ENCODE results near the gene KIAA0753.

KIAA0753 gene

DNA sequence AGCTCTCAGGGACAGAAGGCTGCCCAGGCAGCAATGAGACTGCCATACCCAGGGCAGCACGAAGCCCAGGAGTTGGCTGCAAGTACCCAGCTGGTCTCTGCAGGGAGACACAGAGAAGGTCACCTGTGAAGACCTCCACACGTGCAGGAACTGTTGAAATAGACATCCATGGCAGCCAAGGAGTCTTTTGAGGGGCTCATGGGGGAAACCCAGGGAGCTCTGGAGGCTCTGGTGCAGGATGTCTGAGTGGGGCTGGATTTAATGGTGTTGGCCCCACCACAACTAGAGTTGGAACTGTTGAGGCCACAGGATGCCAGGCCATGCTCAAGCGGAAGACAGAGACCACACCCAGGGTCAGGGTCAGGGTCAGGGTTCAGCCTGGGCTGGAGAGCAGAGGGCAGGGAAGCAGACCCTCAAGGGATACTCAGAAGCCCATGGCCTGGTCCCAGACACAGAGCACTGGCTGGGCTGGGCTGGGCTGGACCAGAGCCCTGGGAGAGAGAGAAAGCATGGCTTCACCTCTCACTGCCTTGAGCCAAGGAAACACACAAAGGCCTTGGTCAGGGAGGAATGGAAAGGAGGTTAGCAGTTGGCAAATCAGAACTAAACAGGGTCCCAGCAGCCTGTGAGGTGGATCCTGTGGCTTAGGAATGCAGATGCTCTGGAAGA is 105.5 kb downstream of the KIAA0753 start:
- no peak for TF ChIP-seq CTCF (IDR thresholded peaks at IDR 0.05; ENCODE audit: low read depth, low read length)
- H3K27me3 ChIP-seq, result no peaks in the 10 kb centered on the region
- H3K4me3 ChIP-seq (ENCODE audit: low read depth, low read length), result no peak overlapping the region

DNA sequence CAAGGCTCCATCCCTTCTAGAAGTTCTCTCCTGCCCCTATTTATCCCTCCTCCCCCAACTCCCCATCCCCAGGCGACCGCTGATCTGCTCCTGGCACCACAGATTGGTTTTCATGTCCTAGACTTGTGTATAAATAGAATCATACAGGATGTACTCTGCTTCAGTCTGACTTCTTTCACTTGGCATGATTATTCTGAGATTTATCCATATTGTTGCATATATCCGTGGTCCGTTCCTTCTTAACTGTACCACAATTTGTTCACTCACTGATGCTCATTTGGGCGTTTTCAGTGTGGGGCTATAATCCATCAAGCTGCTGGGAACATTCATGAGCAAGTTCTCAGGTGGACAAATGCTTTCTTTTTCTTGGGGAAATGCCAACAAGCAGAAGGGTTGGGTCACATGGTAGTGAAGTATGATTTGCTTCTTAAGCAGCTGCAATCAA is 108.0 kb downstream of the KIAA0753 start:
- Histone ChIP-seq H3K9me3 (no peaks in the 10 kb centered on the region), H3K4me3 (ENCODE audit: low read depth, low read length) (no peak overlapping the region), H3K27me3 (no peaks in the 10 kb centered on the region), H3K4me1 (no peaks in the 10 kb centered on the region), H3K36me3 (no peaks in the 10 kb centered on the region)
- TF ChIP-seq CTCF (IDR thresholded peaks at IDR 0.05; ENCODE audit: low read depth, low read length), result no peak
- DNase-seq, result no peak

More for the DNA sequence above, 105.5 kb downstream of the KIAA0753 start:
- H3K9me3 ChIP-seq, result no peaks in the 10 kb centered on the region
- DNase-seq, result no peak
- H3K36me3 ChIP-seq, result no peaks in the 10 kb centered on the region
- no peaks in the 10 kb centered on the region for H3K4me1 ChIP-seq

DNA sequence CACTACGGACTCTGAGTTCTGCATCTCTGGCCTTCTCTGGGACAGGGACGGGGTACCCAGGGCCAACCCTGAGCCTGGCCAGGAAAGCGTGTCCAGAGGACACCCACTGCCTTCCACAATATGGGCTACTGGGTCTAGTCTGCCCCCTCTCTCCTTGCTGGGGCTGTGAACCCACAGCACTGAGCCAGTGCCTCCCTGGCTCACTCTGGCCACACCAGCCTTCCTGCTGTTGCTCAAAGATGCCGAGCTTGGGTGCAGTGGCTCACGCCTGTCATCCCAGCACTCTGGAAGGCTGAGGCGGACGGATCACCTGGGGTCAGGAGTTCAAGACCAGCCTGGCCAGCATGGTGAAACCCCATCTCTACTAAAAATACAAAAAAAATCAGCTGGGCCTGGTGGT is 108.9 kb downstream of the KIAA0753 start:
- no peak for TF ChIP-seq CTCF (IDR thresholded peaks at IDR 0.05; ENCODE audit: low read depth, low read length)
- Histone ChIP-seq H3K27me3 (no peaks in the 10 kb centered on the region), H3K9me3 (no peaks in the 10 kb centered on the region), H3K4me1 (no peaks in the 10 kb centered on the region), H3K36me3 (no peaks in the 10 kb centered on the region), H3K4me3 (ENCODE audit: low read depth, low read length) (no peak overlapping the region)
- no peak for DNase-seq

DNA sequence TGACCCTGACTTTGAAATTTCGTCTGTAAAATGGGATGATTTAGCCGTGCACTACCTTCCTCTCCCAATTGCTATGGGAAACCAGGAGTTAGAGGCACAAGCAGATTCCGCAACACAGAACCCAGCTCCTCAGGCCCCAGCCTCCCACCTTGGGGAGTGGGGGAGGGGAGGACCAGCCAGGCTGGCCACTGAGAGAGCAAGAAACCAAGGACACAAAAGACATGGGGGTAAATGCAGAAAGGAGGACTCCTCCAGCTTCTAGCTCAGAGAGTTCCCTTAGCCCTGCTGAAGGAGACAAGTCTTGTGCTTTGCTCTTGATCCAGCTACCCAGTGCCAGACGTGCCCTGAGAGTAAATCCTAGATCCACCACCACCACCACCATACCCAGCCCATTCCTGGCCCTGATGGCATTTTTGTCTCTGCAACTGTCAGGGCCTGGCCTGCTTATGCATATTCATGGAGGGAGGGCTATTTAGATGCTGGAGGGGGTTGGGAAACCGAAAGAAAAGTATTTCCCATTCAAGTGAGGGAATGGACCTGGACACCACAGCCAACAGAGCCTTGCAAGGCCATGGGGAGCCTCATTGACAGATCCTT is 110.1 kb downstream of the KIAA0753 start:
- no peak for DNase-seq
- no peak for TF ChIP-seq CTCF (IDR thresholded peaks at IDR 0.05; ENCODE audit: low read depth, low read length)
- Histone ChIP-seq H3K4me1 (no peaks in the 10 kb centered on the region), H3K27me3 (no peaks in the 10 kb centered on the region), H3K9me3 (no peaks in the 10 kb centered on the region), H3K36me3 (no peaks in the 10 kb centered on the region), H3K4me3 (ENCODE audit: low read depth, low read length) (no peak overlapping the region)

- TF ChIP-seq CTCF (IDR thresholded peaks at IDR 0.05; ENCODE audit: low read depth, low read length), result no peak
- Histone ChIP-seq H3K36me3 (no peaks in the 10 kb centered on the region), H3K4me1 (no peaks in the 10 kb centered on the region), H3K4me3 (ENCODE audit: low read depth, low read length) (no peak overlapping the region), H3K9me3 (no peaks in the 10 kb centered on the region), H3K27me3 (no peaks in the 10 kb centered on the region)
- no peak for DNase-seq
Measured at GRCh38 chr17:6528557-6528956, 112.0 kb downstream of the KIAA0753 start.

Measured in BE2C (cell line).